HepG2 (cell line): Measurements from ENCODE around the gene SFI1. TPM values are rescaled to one million over a fixed set of nuclear protein-coding genes. Genes with fewer than 3 reads are reported as not detected.
A peak's percentile ranks its signal among the peaks of the same experiment; 100 is the strongest.

Experiments used
- AKAP8 ChIP-seq: sonication (generic); formaldehyde crosslinking; IDR thresholded peaks from 2 replicates; pipeline ENCODE4 v1.5.1; 2020; ENCODE audit warnings: mild to moderate bottlenecking, missing genetic modification reagents
- ARNT2 ChIP-seq: sonication (generic); formaldehyde crosslinking; IDR thresholded peaks from 2 replicates; pipeline ENCODE4 v1.8.0; 2022; ENCODE audit warnings: mild to moderate bottlenecking, low read depth, missing genetic modification reagents, moderate library complexity
- BRF2 ChIP-seq: sonication (generic); formaldehyde crosslinking; IDR thresholded peaks from 2 replicates; pipeline ENCODE4 v1.8.1; 2022; ENCODE audit warnings: mild to moderate bottlenecking, missing genetic modification reagents
- GATAD1 ChIP-seq: IDR thresholded peaks from 2 replicates; pipeline ENCODE4 v1.6.1; 2016; ENCODE audit warnings: missing genetic modification reagents, missing compliant biosample characterization
- GPN1 ChIP-seq: sonication (generic); formaldehyde crosslinking; IDR thresholded peaks from 2 replicates; pipeline ENCODE4 v1.5.1; 2020; ENCODE audit warnings: missing genetic modification reagents, borderline replicate concordance
- KDM4B ChIP-seq: sonication (generic); formaldehyde crosslinking; IDR thresholded peaks from 2 replicates; pipeline ENCODE4 v1.4.0; 2020; ENCODE audit warnings: missing genetic modification reagents
- MAFG ChIP-seq: sonication (generic); formaldehyde crosslinking; IDR thresholded peaks from 2 replicates; pipeline ENCODE4 v1.5.1; 2020; ENCODE audit warnings: mild to moderate bottlenecking, missing genetic modification reagents
- MEIS2 ChIP-seq: sonication (generic); formaldehyde crosslinking; IDR thresholded peaks from 2 replicates; pipeline ENCODE4 v1.9.0; 2021; ENCODE audit warnings: mild to moderate bottlenecking, missing genetic modification reagents
- NFE2L2 ChIP-seq: fragments of 150-350 bp; IDR thresholded peaks from 2 replicates; pipeline ENCODE4 v1.6.1; 2014; ENCODE audit warnings: low read length
- NFRKB ChIP-seq: fragments of 450-650 bp; IDR thresholded peaks from 2 replicates; pipeline ENCODE4 v1.6.1; 2017
- PLSCR1 ChIP-seq: sonication (generic); formaldehyde crosslinking; IDR thresholded peaks from 2 replicates; pipeline ENCODE4 v1.5.0; 2020; ENCODE audit warnings: missing genetic modification reagents, mild to moderate bottlenecking, borderline replicate concordance
- POGZ ChIP-seq: sonication (generic); formaldehyde crosslinking; IDR thresholded peaks from 2 replicates; pipeline ENCODE4 v1.4.0; 2020; ENCODE audit warnings: mild to moderate bottlenecking, missing genetic modification reagents
- PRPF4 ChIP-seq: fragments of 200-400 bp; formaldehyde crosslinking; IDR thresholded peaks from 2 replicates; pipeline ENCODE4 v1.6.1; 2016; ENCODE audit warnings: low read length, low read depth; ENCODE audit not compliant: poor library complexity, severe bottlenecking
- SALL1 ChIP-seq: sonication (generic); formaldehyde crosslinking; IDR thresholded peaks from 2 replicates; pipeline ENCODE4 v1.8.0; 2022; ENCODE audit warnings: mild to moderate bottlenecking, missing genetic modification reagents
- SOX6 ChIP-seq, 2 experiments: fragments of 450-650 bp in 1 of 2; sonication (generic) in 1 of 2; formaldehyde crosslinking in 1 of 2; IDR thresholded peaks; 2 replicates each; pipeline versions ENCODE4 v1.4.0 to v1.6.1; 2017 to 2020; ENCODE audit warnings: antibody characterized with exemption in 1 of 2, mild to moderate bottlenecking in 1 of 2, missing genetic modification reagents in 1 of 2
- TFDP2 ChIP-seq: sonication (generic); formaldehyde crosslinking; IDR thresholded peaks from 2 replicates; pipeline ENCODE4 v1.4.0; 2020; ENCODE audit warnings: missing genetic modification reagents
- TGIF2 ChIP-seq: IDR thresholded peaks from 2 replicates; pipeline ENCODE4 v1.6.1; 2016; ENCODE audit warnings: control low read depth, missing compliant biosample characterization
- XBP1 ChIP-seq: sonication (generic); formaldehyde crosslinking; IDR thresholded peaks from 2 replicates; pipeline ENCODE4 v1.5.0; 2020; ENCODE audit warnings: missing genetic modification reagents
- ZBTB34 ChIP-seq: sonication (generic); formaldehyde crosslinking; IDR thresholded peaks from 2 replicates; pipeline ENCODE4 v1.8.0; 2022; ENCODE audit warnings: mild to moderate bottlenecking, missing genetic modification reagents
- ZFP36L2 ChIP-seq: sonication (generic); formaldehyde crosslinking; IDR thresholded peaks from 2 replicates; pipeline ENCODE4 v1.4.0; 2020; ENCODE audit warnings: missing genetic modification reagents
- ZNF232 ChIP-seq: sonication (generic); formaldehyde crosslinking; IDR thresholded peaks from 2 replicates; pipeline ENCODE4 v1.4.0; 2020; ENCODE audit warnings: missing genetic modification reagents, borderline replicate concordance
- ZNF251 ChIP-seq: sonication (generic); formaldehyde crosslinking; IDR thresholded peaks from 2 replicates; pipeline ENCODE4 v1.9.0; 2021; ENCODE audit warnings: mild to moderate bottlenecking, missing genetic modification reagents
- ZNF501 ChIP-seq: sonication (generic); formaldehyde crosslinking; IDR thresholded peaks from 2 replicates; pipeline ENCODE4 v1.5.1; 2020; ENCODE audit warnings: mild to moderate bottlenecking, moderate library complexity, missing genetic modification reagents
- ZNF563 ChIP-seq: sonication (generic); formaldehyde crosslinking; IDR thresholded peaks from 2 replicates; pipeline ENCODE4 v1.8.0; 2022; ENCODE audit warnings: mild to moderate bottlenecking, moderate library complexity, missing genetic modification reagents
- ZNF569 ChIP-seq: sonication (generic); formaldehyde crosslinking; IDR thresholded peaks from 2 replicates; pipeline ENCODE4 v1.5.0; 2020; ENCODE audit warnings: mild to moderate bottlenecking, missing genetic modification reagents, moderate library complexity, borderline replicate concordance
- ZNF713 ChIP-seq: sonication (generic); formaldehyde crosslinking; IDR thresholded peaks from 2 replicates; pipeline ENCODE4 v1.4.0; 2020; ENCODE audit warnings: mild to moderate bottlenecking, missing genetic modification reagents
- polyA plus RNA-seq, 8 experiments: library from polyadenylated mRNA; depleted of rRNA in 3 of 8; stranded (reverse) in 7 of 8; unstranded in 1 of 8; fragments of >200 nt; fragmentation: Illumina TruSeq in 4 of 8; extraction: Trizol in 4 of 8; gene quantifications; 2 replicates each; pipeline versions ENCODE4 v1.2.1 to v1.2.3, GENCODE V29; 2011 to 2016; ENCODE audit warnings: low read depth in 4 of 8, missing spikeins in 1 of 8, mixed read lengths in 1 of 8; ENCODE audit not compliant: insufficient read depth in 1 of 8
- total RNA-seq, 5 experiments: library from RNA; depleted of rRNA; stranded (reverse); fragments of >200 nt; fragmentation: Illumina TruSeq; extraction: Trizol; gene quantifications; 2 replicates each; pipeline ENCODE4 v1.2.3, GENCODE V29; 2016; ENCODE audit warnings: low read depth in 1 of 5

Gene SFI1
- total and polyA plus RNA-seq, 2 of the 13 experiments (the other 11 are each of a cell fraction or from before 2014, with no cell fraction given), result 20.5 to 40.1 TPM

- TF ChIP-seq BRF2 (no peak), TGIF2 (peak; percentile 45; the same call in 1 of the 2 replicates), ZNF232 (CRISPR knock-in tag) (no peak), ZNF713 (CRISPR knock-in tag) (no peak), PRPF4 (no peak), ZNF501 (CRISPR knock-in tag) (0 out of 2 replicates have a peak, but pooled peaks have one; percentile 11), MEIS2 (peak; percentile 61; the same call in 1 of the 2 replicates), POGZ (peak; percentile 70; the same call in 1 of the 2 replicates), ARNT2 (no peak), SOX6 (IDR thresholded peaks at IDR 0.05) (no peak), SOX6 (CRISPR knock-in tag; IDR thresholded peaks at IDR 0.05) (peak; percentile 95), AKAP8 (CRISPR knock-in tag) (no peak), ZFP36L2 (CRISPR knock-in tag) (no peak), NFE2L2 (peak; percentile 35; the same call in 1 of the 2 replicates), MAFG (CRISPR knock-in tag) (no peak), NFRKB (no peak), SALL1 (CRISPR knock-in tag) (peak; percentile 88), XBP1 (CRISPR knock-in tag) (no peak), TFDP2 (CRISPR knock-in tag) (no peak), GPN1 (CRISPR knock-in tag) (no peak), KDM4B (CRISPR knock-in tag) (no peak), ZNF251 (CRISPR knock-in tag) (no peak), GATAD1 (CRISPR knock-in tag) (0 out of 2 replicates have a peak, but pooled peaks have one; percentile 34), ZNF569 (CRISPR knock-in tag) (no peak), PLSCR1 (CRISPR knock-in tag) (no peak), ZBTB34 (CRISPR knock-in tag) (no peak), ZNF563 (CRISPR knock-in tag) (no peak)
Measured at GRCh38 chr22:31586137-31586920, 90.0 kb downstream of the SFI1 start (continued).
